Measurements from ENCODE around the gene DIDO1.

GRCh38 chr20:62968378-62969178 lies 42.3 kb upstream of the DIDO1 start:
- no peak for TF ChIP-seq CTCF (conservative IDR thresholded peaks at IDR 0.05 in 1 of 2, IDR thresholded peaks at IDR 0.05 in 1 of 2; ENCODE audit: extremely low read depth in 1 of 2, insufficient read depth in 1 of 2, low read depth in 1 of 2, low read length in 2 of 2)
- no peak for TF ChIP-seq EZH2 (IDR thresholded peaks at IDR 0.05; ENCODE audit: borderline replicate concordance, low read length)

All from mammary epithelial cell (primary cell).